IPS-18c (cell line): Measurements from ENCODE around the gene IGFBPL1.
"Not testable (repeated sequence)": the region's sequence is repeated elsewhere in the genome, so short reads cannot be mapped to it uniquely, and the experiment has no call there.

ENCODE experiments used
- H3K4me3 ChIP-seq: 2 replicates; pipeline ENCODE4 v1.7.0; 2013; ENCODE audit warnings: low read depth, mild to moderate bottlenecking, low read length, moderate library complexity; ENCODE audit not compliant: insufficient read depth
- H3K9me3 ChIP-seq: one replicate; pipeline ENCODE4 v1.6.1; 2013; ENCODE audit warnings: mild to moderate bottlenecking, low read length, moderate library complexity; ENCODE audit not compliant: control insufficient read depth, insufficient read depth

Gene IGFBPL1

GRCh38 chr9:38423973-38424843 lies at the start of gene IGFBPL1:
IGFBPL1 (minus strand) TSS chr9:38424454; CDS start chr9:38424424, 30 bp downstream.
- peak within 1 kb of the TSS; percentile 51 for H3K4me3 ChIP-seq
- H3K9me3 ChIP-seq, result no peaks in the 10 kb centered on the region

GRCh38 chr9:38472583-38473249 lies 48.5 kb upstream of the IGFBPL1 start:
- not testable (repeated sequence) for H3K9me3 ChIP-seq, H3K4me3 ChIP-seq

- no peak overlapping the region for H3K4me3 ChIP-seq
- H3K9me3 ChIP-seq, result no peaks in the 10 kb centered on the region
These were observed 43.1 kb upstream of the IGFBPL1 start for GRCh38 chr9:38467404-38467803.

GRCh38 chr9:38453835-38454234 lies 29.6 kb upstream of the IGFBPL1 start:
- H3K9me3 ChIP-seq, result peaks cover 10% of the 10 kb centered on the region

DNA sequence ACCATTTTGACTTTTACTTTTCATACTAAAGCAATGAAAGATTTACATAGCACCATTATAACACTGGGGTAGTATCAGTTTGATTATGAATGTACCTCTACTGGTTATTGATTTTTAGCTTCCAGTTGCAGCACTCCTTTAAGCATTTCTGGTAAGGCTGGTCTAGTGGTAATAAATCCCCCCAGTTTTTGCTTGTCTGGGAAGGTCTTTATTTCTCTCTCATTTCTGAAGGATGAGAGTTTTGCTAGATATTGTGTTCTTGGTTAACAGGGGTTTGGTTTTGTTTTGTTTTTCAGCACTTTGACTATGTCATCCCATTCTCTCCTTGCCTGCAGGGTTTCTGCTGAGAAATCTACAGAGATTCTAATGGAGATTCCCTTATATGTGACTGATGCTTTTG lies 26.9 kb upstream of the IGFBPL1 start:
- Histone ChIP-seq H3K4me3 (no peak overlapping the region), H3K9me3 (peaks cover 3% of the 10 kb centered on the region)

More at GRCh38 chr9:38453835-38454234, 29.6 kb upstream of the IGFBPL1 start:
- H3K4me3 ChIP-seq, result no peak overlapping the region

GRCh38 chr9:38447703-38448102 lies 23.4 kb upstream of the IGFBPL1 start:
- peaks cover 3% of the 10 kb centered on the region for H3K9me3 ChIP-seq
- no peak overlapping the region for H3K4me3 ChIP-seq

GRCh38 chr9:38445154-38446043 lies 21.1 kb upstream of the IGFBPL1 start:
- Histone ChIP-seq H3K4me3 (no peak overlapping the region), H3K9me3 (no peaks in the 10 kb centered on the region)

GRCh38 chr9:38443597-38443996 lies 19.3 kb upstream of the IGFBPL1 start:
- no peaks in the 10 kb centered on the region for H3K9me3 ChIP-seq
- no peak overlapping the region for H3K4me3 ChIP-seq

- no peaks in the 10 kb centered on the region for H3K9me3 ChIP-seq
- H3K4me3 ChIP-seq, result no peak overlapping the region
These were observed 18.9 kb upstream of the IGFBPL1 start for GRCh38 chr9:38443181-38443580.

- Histone ChIP-seq H3K4me3 (no peak overlapping the region), H3K9me3 (no peaks in the 10 kb centered on the region)
These were observed 18.3 kb upstream of the IGFBPL1 start for GRCh38 chr9:38442473-38443096.

- Histone ChIP-seq H3K9me3 (peaks cover 4% of the 10 kb centered on the region), H3K4me3 (no peak overlapping the region)
These were observed 17.3 kb upstream of the IGFBPL1 start for GRCh38 chr9:38441347-38442085.

DNA sequence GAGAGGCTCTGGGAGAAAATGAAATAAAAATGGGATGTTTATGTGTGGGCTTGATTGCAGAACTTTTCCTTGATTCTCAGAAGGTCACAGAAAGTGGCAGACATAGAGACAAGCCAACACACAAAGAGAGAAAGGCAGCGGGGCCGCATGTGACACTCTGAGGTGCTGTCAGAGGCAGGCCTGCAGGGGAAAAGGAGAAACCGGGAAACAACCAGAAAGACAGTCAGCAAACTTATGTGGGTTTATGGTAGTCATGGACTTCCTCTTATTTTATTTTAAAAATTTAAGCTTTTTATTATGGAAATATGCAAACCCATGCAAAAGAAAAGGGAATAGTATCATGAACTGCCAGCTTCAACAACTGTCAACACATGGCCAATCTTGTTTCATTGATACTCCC lies 16.3 kb upstream of the IGFBPL1 start:
- Histone ChIP-seq H3K4me3 (no peak overlapping the region), H3K9me3 (peaks cover 4% of the 10 kb centered on the region)

GRCh38 chr9:38439916-38440301 lies 15.7 kb upstream of the IGFBPL1 start:
- H3K9me3 ChIP-seq, result peaks cover 4% of the 10 kb centered on the region
- no peak overlapping the region for H3K4me3 ChIP-seq

GRCh38 chr9:38439291-38439915 lies 15.1 kb upstream of the IGFBPL1 start:
- Histone ChIP-seq H3K4me3 (no peak overlapping the region), H3K9me3 (peaks cover 4% of the 10 kb centered on the region)

- Histone ChIP-seq H3K9me3 (peaks cover 4% of the 10 kb centered on the region), H3K4me3 (no peak overlapping the region)
These were observed 13.1 kb upstream of the IGFBPL1 start for GRCh38 chr9:38437193-38437823.

DNA sequence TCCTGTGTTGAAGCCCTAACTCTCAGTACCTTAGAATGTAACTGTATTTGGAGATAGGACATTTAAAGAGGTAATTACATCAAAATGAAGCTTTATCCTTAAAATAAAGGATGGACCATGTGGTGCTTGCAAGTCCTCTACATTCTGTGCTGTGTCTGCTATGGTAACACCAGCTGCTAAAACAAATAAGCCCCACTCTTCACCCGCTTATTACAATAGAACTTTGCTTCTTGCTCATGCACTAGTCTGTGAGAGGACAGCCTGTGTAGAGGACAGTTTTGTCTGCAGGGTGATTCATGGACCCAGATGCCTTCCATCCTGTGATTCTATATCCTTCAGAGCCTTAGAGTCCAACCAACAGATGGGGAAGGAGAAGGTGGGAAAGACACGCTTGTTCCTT lies 12.5 kb upstream of the IGFBPL1 start:
- Histone ChIP-seq H3K4me3 (no peak overlapping the region), H3K9me3 (peaks cover 4% of the 10 kb centered on the region)
